IMR-90 (cell line): ENCODE measurements around the gene GPR132. TPM values are rescaled to one million over a fixed set of nuclear protein-coding genes. Genes with fewer than 3 reads are reported as not detected.
A peak's percentile ranks its signal among the peaks of the same experiment; 100 is the strongest.

Experiments used
- ATAC-seq: fragments of 200-7000 bp; cut with Tn5 transposase; 2 replicates; pipeline ENCODE4 v1.9.1; 2020; ENCODE audit warnings: low read depth, mild to moderate bottlenecking, moderate library complexity
- BruUV-seq: library from RNA; stranded (reverse); fragments of 400-500 nt; replicated peaks from 2 replicates; lab custom pipeline; 2021; lab: Mats Ljungman, UMichigan
- CTCF ChIA-PET: fragments of 300-600 bp; formaldehyde crosslinking; extraction: SDS; loops from one replicate; lab custom pipeline; 2021; ENCODE audit warnings: antibody characterized with exemption; lab: Yijun Ruan, JAX
- POLR2A ChIA-PET: fragments of 300-600 bp; sonication (Branson Sonifier 250); formaldehyde crosslinking; loops from one replicate; lab custom pipeline; 2022; ENCODE audit warnings: antibody characterized with exemption; ENCODE audit not compliant: unreplicated experiment; lab: Charles Lee
- DNase-seq: peaks from one replicate; pipeline ENCODE4 v3.0.0; 2013
- H2AFZ ChIP-seq: replicated peaks from 2 replicates; pipeline ENCODE3; 2013; ENCODE audit warnings: low read length, mild to moderate bottlenecking; ENCODE audit not compliant: poor library complexity
- H2AK5ac ChIP-seq: 2 replicates; pipeline ENCODE4 v1.6.1; 2013; ENCODE audit warnings: low read depth, low read length, inconsistent platforms
- H2AK9ac ChIP-seq: replicated peaks from 2 replicates; pipeline ENCODE3; 2013; ENCODE audit warnings: mild to moderate bottlenecking, low read depth, low read length, moderate library complexity; ENCODE audit not compliant: poor library complexity
- H2BK120ac ChIP-seq: 2 replicates; pipeline ENCODE4 v1.6.1; 2013; ENCODE audit warnings: low read depth, low read length, inconsistent platforms
- H2BK15ac ChIP-seq: 3 replicates; pipeline ENCODE4 v1.6.1; 2013; ENCODE audit warnings: low read depth, low read length, inconsistent platforms
- H2BK20ac ChIP-seq: 2 replicates; pipeline ENCODE4 v1.6.1; 2013; ENCODE audit warnings: low read depth, mild to moderate bottlenecking, inconsistent platforms, low read length, moderate library complexity
- H2BK5ac ChIP-seq: 2 replicates; pipeline ENCODE4 v1.6.1; 2013; ENCODE audit warnings: mild to moderate bottlenecking, low read depth, low read length, inconsistent platforms; ENCODE audit not compliant: poor library complexity, severe bottlenecking
- H3K14ac ChIP-seq: replicated peaks from 2 replicates; pipeline ENCODE4 v1.6.1; 2013; ENCODE audit warnings: low read depth, low read length, inconsistent platforms
- H3K18ac ChIP-seq: 2 replicates; pipeline ENCODE4 v1.6.1; 2013; ENCODE audit warnings: low read depth, low read length, control low read depth
- H3K23ac ChIP-seq: 2 replicates; pipeline ENCODE4 v1.6.1; 2013; ENCODE audit warnings: low read depth, low read length, inconsistent platforms
- H3K27ac ChIP-seq: 2 replicates; pipeline ENCODE4 v1.5.1; 2013; ENCODE audit warnings: mild to moderate bottlenecking, control low read depth, low read length; ENCODE audit not compliant: insufficient read depth
- H3K27me3 ChIP-seq: 2 replicates; pipeline ENCODE4 v1.6.1; 2013; ENCODE audit warnings: low read length; ENCODE audit not compliant: control insufficient read depth, insufficient read depth
- H3K36me3 ChIP-seq: 2 replicates; pipeline ENCODE4 v1.6.1; 2013; ENCODE audit warnings: low read length, mixed read lengths; ENCODE audit not compliant: control insufficient read depth, insufficient read depth
- H3K4ac ChIP-seq: 2 replicates; pipeline ENCODE4 v1.6.1; 2013; ENCODE audit warnings: low read depth, low read length, inconsistent platforms
- H3K4me1 ChIP-seq: 2 replicates; pipeline ENCODE4 v1.6.1; 2013; ENCODE audit warnings: low read length, mixed read lengths; ENCODE audit not compliant: control insufficient read depth, insufficient read depth
- H3K4me2 ChIP-seq: 2 replicates; pipeline ENCODE4 v1.6.1; 2013; ENCODE audit warnings: low read depth, mild to moderate bottlenecking, control low read depth, low read length, moderate library complexity
- H3K4me3 ChIP-seq: 2 replicates; pipeline ENCODE4 v1.5.1; 2013; ENCODE audit warnings: low read depth, mild to moderate bottlenecking, control low read depth, low read length, moderate library complexity; ENCODE audit not compliant: insufficient read depth
- H3K56ac ChIP-seq: 2 replicates; pipeline ENCODE4 v1.6.1; 2013; ENCODE audit warnings: low read length, inconsistent platforms; ENCODE audit not compliant: insufficient read depth; ENCODE audit errors: extremely low read depth
- H3K79me1 ChIP-seq, 2 experiments: 2 replicates each; pipeline ENCODE4 v1.6.1; 2013; ENCODE audit warnings: low read length in 2 of 2, inconsistent platforms in 1 of 2, low read depth in 1 of 2
- H3K9ac ChIP-seq: 2 replicates; pipeline ENCODE4 v1.6.1; 2013; ENCODE audit warnings: low read depth, low read length, control low read depth
- H3K9me1 ChIP-seq: 2 replicates; pipeline ENCODE4 v1.6.1; 2013; ENCODE audit warnings: low read length, inconsistent platforms; ENCODE audit not compliant: insufficient read depth
- H3K9me3 ChIP-seq: 2 replicates; pipeline ENCODE4 v1.6.1; 2013; ENCODE audit warnings: low read length; ENCODE audit not compliant: control insufficient read depth, insufficient read depth
- H4K20me1 ChIP-seq: 2 replicates; pipeline ENCODE4 v1.6.1; 2013; ENCODE audit warnings: low read length, inconsistent platforms; ENCODE audit not compliant: insufficient read depth
- H4K5ac ChIP-seq: 2 replicates; pipeline ENCODE4 v1.6.1; 2013; ENCODE audit warnings: mild to moderate bottlenecking, low read depth, low read length, control low read depth
- H4K8ac ChIP-seq, 2 experiments: 2 replicates each; pipeline ENCODE4 v1.6.1; 2013; ENCODE audit warnings: low read depth in 2 of 2, low read length in 2 of 2, control low read depth in 1 of 2, inconsistent platforms in 1 of 2
- H4K91ac ChIP-seq: 2 replicates; pipeline ENCODE4 v1.6.1; 2013; ENCODE audit warnings: low read depth, low read length, inconsistent platforms; ENCODE audit not compliant: insufficient read depth
- BHLHE40 ChIP-seq: fragments of 150-350 bp; IDR thresholded peaks from 2 replicates; pipeline ENCODE4 v1.6.1; 2016; ENCODE audit warnings: mild to moderate bottlenecking, low read depth, low read length
- CEBPB ChIP-seq: IDR thresholded peaks from 2 replicates; pipeline ENCODE4 v1.6.1; 2012; ENCODE audit warnings: low read depth, low read length, improper control_type of control experiment
- CHD1 ChIP-seq: IDR thresholded peaks from 2 replicates; pipeline ENCODE4 v1.6.1; 2012; ENCODE audit warnings: low read depth, low read length, improper control_type of control experiment
- ELK1 ChIP-seq: fragments of 150-350 bp; IDR thresholded peaks from 2 replicates; pipeline ENCODE4 v1.6.1; 2016; ENCODE audit warnings: low read depth, mild to moderate bottlenecking, low read length, moderate library complexity, borderline replicate concordance
- FOS ChIP-seq: fragments of 150-350 bp; IDR thresholded peaks from 2 replicates; pipeline ENCODE4 v1.6.1; 2016; ENCODE audit warnings: low read depth, low read length
- MAFK ChIP-seq: IDR thresholded peaks from 2 replicates; pipeline ENCODE4 v1.6.1; 2012; ENCODE audit warnings: low read depth, low read length, improper control_type of control experiment
- MAZ ChIP-seq: IDR thresholded peaks from 2 replicates; pipeline ENCODE4 v1.6.1; 2012; ENCODE audit warnings: low read depth, mild to moderate bottlenecking, low read length, improper control_type of control experiment, moderate library complexity, borderline replicate concordance
- MXI1 ChIP-seq: IDR thresholded peaks from 2 replicates; pipeline ENCODE4 v1.6.1; 2012; ENCODE audit warnings: low read depth, mild to moderate bottlenecking, low read length, moderate library complexity, borderline replicate concordance
- NFE2L2 ChIP-seq: fragments of 150-350 bp; IDR thresholded peaks from 2 replicates; pipeline ENCODE4 v1.6.1; 2016; ENCODE audit warnings: low read depth, mild to moderate bottlenecking, low read length
- POLR2A ChIP-seq: IDR thresholded peaks from 2 replicates; pipeline ENCODE4 v1.6.1; 2012; ENCODE audit warnings: mild to moderate bottlenecking, low read depth, low read length
- RCOR1 ChIP-seq: IDR thresholded peaks from 2 replicates; pipeline ENCODE4 v1.6.1; 2012; ENCODE audit warnings: mild to moderate bottlenecking, low read length, improper control_type of control experiment; ENCODE audit not compliant: insufficient replicate concordance
- RFX5 ChIP-seq: IDR thresholded peaks from 2 replicates; pipeline ENCODE4 v1.8.0; 2012; ENCODE audit warnings: low read depth, mild to moderate bottlenecking, low read length, moderate library complexity
- SMC3 ChIP-seq: fragments of 150-350 bp; IDR thresholded peaks from 2 replicates; pipeline ENCODE4 v1.6.1; 2016; ENCODE audit warnings: low read depth, mild to moderate bottlenecking, antibody characterized with exemption, low read length, moderate library complexity
- USF2 ChIP-seq: fragments of 150-350 bp; IDR thresholded peaks from 2 replicates; pipeline ENCODE4 v1.6.1; 2017; ENCODE audit warnings: mild to moderate bottlenecking, antibody characterized with exemption, low read length, low read depth
- WGBS, 2 experiments: methylation state at CpG; one replicate each; pipeline versions ENCODE4 v1.1.5 to v1.1.7; 2013; ENCODE audit warnings: missing lambda C conversion rate in 2 of 2; ENCODE audit not compliant: insufficient read length in 1 of 2; ENCODE audit errors: extremely low coverage in 2 of 2; 5-methylcytosine and 5-hydroxymethylcytosine counted together
- dilution Hi-C: fragments of 300-500 bp; cut with HindIII; formaldehyde crosslinking; loops from one replicate; pipeline ENCODE4 v1.14.3; 2018; ENCODE audit warnings: low sequenced_read_pairs; ENCODE audit not compliant: unreplicated experiment
- in situ Hi-C: fragments of 300-500 bp; cut with MboI; formaldehyde crosslinking; loops from 3 replicates; pipeline ENCODE4 v1.14.3; 2019; ENCODE audit warnings: low sequenced_read_pairs, inconsistent platforms, mixed read lengths
- intact Hi-C: fragments of 100-400 bp; cut with micrococcal nuclease; formaldehyde crosslinking; loops from 2 replicates; pipeline ENCODE4 v1.10.0; 2022
- polyA plus RNA-seq, 3 experiments: library from polyadenylated mRNA; depleted of rRNA; stranded (reverse); fragments of >200 nt; gene quantifications; 2 replicates each; pipeline ENCODE4 v1.2.3, GENCODE V29; 2012; ENCODE audit warnings: low replicate concordance in 1 of 3
- total RNA-seq: library from RNA; depleted of rRNA; stranded (reverse); fragments of >200 nt; gene quantifications from 2 replicates; pipeline ENCODE4 v1.2.3, GENCODE V29; 2012

The GPR132 gene
- total and polyA plus RNA-seq, 2 of the 4 experiments (the other 2 are of a cell fraction) = under 0.01 to 0.10 TPM

- Histone ChIP-seq H3K36me3 (peaks cover 22% of the 10 kb centered on the region), H2AFZ (peak overlapping the region; percentile 41), H3K9me1 (no peaks in the 10 kb centered on the region), H3K23ac (no peak overlapping the region), H2BK5ac (no peak overlapping the region), H2BK15ac (no peak overlapping the region), H3K56ac (no peak overlapping the region), H3K4me3 (no peak overlapping the region), H3K4ac (no peak overlapping the region), H3K14ac (no peak overlapping the region), H2BK20ac (no peak overlapping the region), H3K27me3 (no peaks in the 10 kb centered on the region), H3K27ac (no peak overlapping the region), H2AK9ac (no peak overlapping the region), H4K5ac (no peak overlapping the region), H3K79me1 (peaks cover 19 to 30% of the 10 kb centered on the region in 2 experiments), H3K4me2 (no peak overlapping the region), H3K4me1 (no peaks in the 10 kb centered on the region), H4K20me1 (peaks cover 17% of the 10 kb centered on the region), H2AK5ac (no peak overlapping the region), H3K18ac (no peak overlapping the region), H4K91ac (no peak overlapping the region), H3K9me3 (no peaks in the 10 kb centered on the region), H3K9ac (no peak overlapping the region), H2BK120ac (no peak overlapping the region), H4K8ac (no peak overlapping the region)
- intact Hi-C loops (no loop called here), dilution Hi-C loops (no loop called here), in situ Hi-C loops (no loop called here)
- CTCF ChIA-PET = interaction anchor here (0.9 kb wide), 1 partner anchor 31 kb away, joined by 3 read pairs; no protein-coding TSS in a partner anchor
- 94% methylated on average over 8 of the region's 21 CpGs; no CpG with 5 or more reads in 1 of the 2 experiments for WGBS, 2 experiments
- POLR2A ChIA-PET = no interaction called here
- no TSS peak for BruUV-seq
- ATAC-seq = no peak
- no peak for DNase-seq
- TF ChIP-seq CEBPB = no peak
- TF ChIP-seq BHLHE40 = no peak
- TF ChIP-seq MXI1 = no peak
- no peak for TF ChIP-seq POLR2A
- no peak for TF ChIP-seq CHD1
- no peak for TF ChIP-seq MAZ
- TF ChIP-seq RCOR1 = no peak
- TF ChIP-seq SMC3 = no peak
- TF ChIP-seq USF2 = no peak
- TF ChIP-seq NFE2L2 = no peak
- no peak for TF ChIP-seq RFX5
- TF ChIP-seq ELK1 = no peak
- no peak for TF ChIP-seq FOS
- no peak for TF ChIP-seq MAFK
Observed at GRCh38 chr14:105005929-105006830, 59.0 kb downstream of the GPR132 start.
